Upper lobe of left lung (tissue), 6 donors: Measurements from ENCODE around the gene TRIP13. TPM values are rescaled to one million over a fixed set of nuclear protein-coding genes. Genes with fewer than 3 reads are reported as not detected.

ENCODE experiments used
- ATAC-seq, 2 donors: fragments of 200-7000 bp; cut with Tn5 transposase; one replicate each; pipeline ENCODE4 v1.9.1; 2022; ENCODE audit warnings: mild to moderate bottlenecking in 2 of 2, moderate library complexity in 2 of 2; ENCODE audit not compliant: low FRiP score in 2 of 2
- DNase-seq, 2 donors: peaks; one replicate each; pipeline ENCODE4 v3.0.0-alpha.2; 2019 to 2020
- H3K27ac ChIP-seq, 4 donors: fragments of 200-600 bp; sonication (generic); one replicate each; pipeline ENCODE4 v1.5.1; 2016 to 2019
- H3K27me3 ChIP-seq, 4 donors: fragments of 200-600 bp; sonication (generic); one replicate each; pipeline ENCODE4 v1.5.1; 2017 to 2019
- H3K36me3 ChIP-seq, 4 donors: fragments of 200-600 bp; sonication (generic); one replicate each; pipeline ENCODE4 v1.5.1; 2016 to 2019
- H3K4me1 ChIP-seq, 4 donors: fragments of 200-600 bp; sonication (generic); one replicate each; pipeline ENCODE4 v1.5.1; 2018 to 2019
- H3K4me3 ChIP-seq, 4 donors: fragments of 200-600 bp; sonication (generic); one replicate each; pipeline ENCODE4 v1.5.1; 2017 to 2019; ENCODE audit warnings: mild to moderate bottlenecking in 2 of 4, moderate library complexity in 1 of 4
- H3K9me3 ChIP-seq, 4 donors: fragments of 200-600 bp; sonication (generic); one replicate each; pipeline ENCODE4 v1.5.1; 2018 to 2019
- EP300 ChIP-seq, 4 donors: sonication (generic); formaldehyde crosslinking; IDR thresholded peaks; one replicate each; pipeline ENCODE4 v1.5.1; 2017; ENCODE audit warnings: antibody characterized with exemption in 4 of 4, control low read depth in 2 of 4
- POLR2A ChIP-seq, 4 donors: fragments of 450-650 bp; IDR thresholded peaks; one replicate each; pipeline ENCODE4 v1.5.1; 2016 to 2017; ENCODE audit warnings: antibody characterized with exemption in 4 of 4, mild to moderate bottlenecking in 2 of 4
- POLR2AphosphoS5 ChIP-seq, 2 donors: sonication (generic); formaldehyde crosslinking; IDR thresholded peaks; one replicate each; pipeline ENCODE4 v1.5.1; 2017; ENCODE audit warnings: antibody characterized with exemption in 2 of 2
- WGBS, 2 donors: methylation state at CpG; one replicate each; pipeline ENCODE4 v1.1.5; 2017 to 2018; 5-methylcytosine and 5-hydroxymethylcytosine counted together
- total RNA-seq, 6 donors: library from RNA; depleted of rRNA in 4 of 6; stranded (reverse); fragments of >200 nt in 4 of 6; gene quantifications; one replicate each; pipeline versions ENCODE4 v1.1.0 to v1.2.1, GENCODE V29; 2016 to 2021
- TF ChIP-seq, protein P1 (sequence below), 6 experiments: fragments of 450-650 bp in 4 of 6; fragments of 200-600 bp in 2 of 6; sonication (generic) in 2 of 6; IDR thresholded peaks; one replicate each; pipeline ENCODE4 v1.5.1; 2016 to 2019; ENCODE audit warnings: antibody characterized with exemption in 6 of 6
- donor health status: DM: no; HTN: no; CAD: no; lungs with moderate emphysema.
- donor health status: DM: no; HTN: yes; CAD: no; lungs with severe emphysema.

Gene TRIP13
- total RNA-seq, 6 donors from 2014 or later: 1.0 to 2.1 (median 1.5) TPM

DNA sequence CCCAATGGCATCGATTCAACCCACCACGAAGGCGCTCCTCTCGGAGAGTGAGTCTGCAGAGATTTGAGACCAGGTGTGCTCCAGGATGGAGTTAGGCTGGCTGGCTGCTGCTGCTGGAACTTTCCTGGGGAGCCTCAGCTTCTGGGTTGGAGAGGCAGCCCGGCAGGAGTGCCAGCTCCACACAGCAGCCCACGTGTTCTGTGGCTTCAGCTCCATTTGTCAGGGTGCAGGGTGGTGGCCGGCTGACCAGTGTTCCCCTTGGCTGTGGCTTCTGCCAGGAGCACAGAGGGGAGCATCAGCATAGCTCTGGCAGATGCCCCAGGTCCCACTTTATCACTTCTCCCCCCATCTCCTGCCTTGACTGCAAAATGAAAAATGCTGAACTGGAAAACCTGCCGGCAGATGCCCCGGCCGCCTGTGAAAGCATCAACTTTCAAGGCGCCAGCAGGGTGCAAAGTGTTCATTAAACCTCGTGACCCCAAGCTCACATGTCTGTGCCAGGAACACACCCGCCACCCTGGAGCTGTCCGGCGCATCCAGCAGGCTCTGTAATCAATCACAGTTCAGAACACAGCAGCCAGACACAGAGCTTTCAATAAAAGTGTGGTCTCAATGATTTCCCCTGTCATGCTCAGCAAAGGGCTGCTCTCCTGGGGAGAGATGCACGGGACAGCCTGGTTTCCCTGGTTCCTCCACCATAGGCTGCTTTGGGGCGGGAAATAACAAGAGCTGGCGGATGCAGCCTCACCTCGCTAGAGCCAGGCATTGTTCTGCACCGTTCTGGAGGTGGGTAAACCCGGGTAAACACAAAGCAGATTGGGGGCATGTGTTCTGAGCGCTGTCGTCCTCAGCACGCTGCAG is 53.2 kb downstream of the TRIP13 start:
- H3K36me3 ChIP-seq: no peaks in the 10 kb centered on the region
- no peaks in the 10 kb centered on the region for H3K9me3 ChIP-seq
- no peak for TF ChIP-seq POLR2A (IDR thresholded peaks at IDR 0.05)
- TF ChIP-seq, protein P1, sequence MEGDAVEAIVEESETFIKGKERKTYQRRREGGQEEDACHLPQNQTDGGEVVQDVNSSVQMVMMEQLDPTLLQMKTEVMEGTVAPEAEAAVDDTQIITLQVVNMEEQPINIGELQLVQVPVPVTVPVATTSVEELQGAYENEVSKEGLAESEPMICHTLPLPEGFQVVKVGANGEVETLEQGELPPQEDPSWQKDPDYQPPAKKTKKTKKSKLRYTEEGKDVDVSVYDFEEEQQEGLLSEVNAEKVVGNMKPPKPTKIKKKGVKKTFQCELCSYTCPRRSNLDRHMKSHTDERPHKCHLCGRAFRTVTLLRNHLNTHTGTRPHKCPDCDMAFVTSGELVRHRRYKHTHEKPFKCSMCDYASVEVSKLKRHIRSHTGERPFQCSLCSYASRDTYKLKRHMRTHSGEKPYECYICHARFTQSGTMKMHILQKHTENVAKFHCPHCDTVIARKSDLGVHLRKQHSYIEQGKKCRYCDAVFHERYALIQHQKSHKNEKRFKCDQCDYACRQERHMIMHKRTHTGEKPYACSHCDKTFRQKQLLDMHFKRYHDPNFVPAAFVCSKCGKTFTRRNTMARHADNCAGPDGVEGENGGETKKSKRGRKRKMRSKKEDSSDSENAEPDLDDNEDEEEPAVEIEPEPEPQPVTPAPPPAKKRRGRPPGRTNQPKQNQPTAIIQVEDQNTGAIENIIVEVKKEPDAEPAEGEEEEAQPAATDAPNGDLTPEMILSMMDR (IDR thresholded peaks at IDR 0.05): no peak
- no peak for TF ChIP-seq EP300 (IDR thresholded peaks at IDR 0.05)
- TF ChIP-seq POLR2AphosphoS5 (IDR thresholded peaks at IDR 0.05): no peak
- no peaks in the 10 kb centered on the region for H3K27me3 ChIP-seq
- peak in 1 of 2 donors; percentile 33 for ATAC-seq
- no peak overlapping the region for H3K27ac ChIP-seq
- DNase-seq: peak in 1 of 2 donors; percentile 38
- H3K4me3 ChIP-seq: no peak overlapping the region
- H3K4me1 ChIP-seq: peaks cover 0 to 6% (median 0%) of the 10 kb centered on the region in 4 donors
- WGBS, 2 donors: 37 to 61% methylated on average over 8 to 24 of the region's 24 CpGs

- WGBS, 2 donors: 80 to 91% methylated on average over 8 to 30 of the region's 30 CpGs
- Histone ChIP-seq H3K27ac (no peak overlapping the region), H3K36me3 (no peaks in the 10 kb centered on the region), H3K4me1 (peaks cover 0 to 6% (median 0%) of the 10 kb centered on the region in 4 donors), H3K9me3 (no peaks in the 10 kb centered on the region), H3K27me3 (no peaks in the 10 kb centered on the region), H3K4me3 (no peak overlapping the region)
- peak in 1 of 2 donors; percentile 49 for DNase-seq
- peak in 1 of 2 donors; percentile 17 for ATAC-seq
- TF ChIP-seq POLR2AphosphoS5 (IDR thresholded peaks at IDR 0.05): no peak
- TF ChIP-seq, protein P1 (IDR thresholded peaks at IDR 0.05): no peak
- TF ChIP-seq EP300 (IDR thresholded peaks at IDR 0.05): no peak
- no peak for TF ChIP-seq POLR2A (IDR thresholded peaks at IDR 0.05)
These were observed 54.3 kb downstream of the TRIP13 start for GRCh38 chr5:946720-947625.

- TF ChIP-seq EP300 (IDR thresholded peaks at IDR 0.05): no peak
- TF ChIP-seq POLR2AphosphoS5 (IDR thresholded peaks at IDR 0.05): no peak
- TF ChIP-seq, protein P1 (IDR thresholded peaks at IDR 0.05): no peak
- no peak for TF ChIP-seq POLR2A (IDR thresholded peaks at IDR 0.05)
- Histone ChIP-seq H3K27me3 (no peaks in the 10 kb centered on the region), H3K36me3 (no peaks in the 10 kb centered on the region), H3K9me3 (no peaks in the 10 kb centered on the region), H3K4me1 (peaks cover 0 to 6% (median 0%) of the 10 kb centered on the region in 4 donors), H3K4me3 (no peak overlapping the region), H3K27ac (no peak overlapping the region)
- ATAC-seq (no peak), DNase-seq (peak in 1 of 2 donors; percentile 38)
- 75% methylated on average over 16 to 19 of the region's 19 CpGs for whole genome bisulfite sequencing, 2 donors
These were observed 55.2 kb downstream of the TRIP13 start for GRCh38 chr5:947626-948471.

DNA sequence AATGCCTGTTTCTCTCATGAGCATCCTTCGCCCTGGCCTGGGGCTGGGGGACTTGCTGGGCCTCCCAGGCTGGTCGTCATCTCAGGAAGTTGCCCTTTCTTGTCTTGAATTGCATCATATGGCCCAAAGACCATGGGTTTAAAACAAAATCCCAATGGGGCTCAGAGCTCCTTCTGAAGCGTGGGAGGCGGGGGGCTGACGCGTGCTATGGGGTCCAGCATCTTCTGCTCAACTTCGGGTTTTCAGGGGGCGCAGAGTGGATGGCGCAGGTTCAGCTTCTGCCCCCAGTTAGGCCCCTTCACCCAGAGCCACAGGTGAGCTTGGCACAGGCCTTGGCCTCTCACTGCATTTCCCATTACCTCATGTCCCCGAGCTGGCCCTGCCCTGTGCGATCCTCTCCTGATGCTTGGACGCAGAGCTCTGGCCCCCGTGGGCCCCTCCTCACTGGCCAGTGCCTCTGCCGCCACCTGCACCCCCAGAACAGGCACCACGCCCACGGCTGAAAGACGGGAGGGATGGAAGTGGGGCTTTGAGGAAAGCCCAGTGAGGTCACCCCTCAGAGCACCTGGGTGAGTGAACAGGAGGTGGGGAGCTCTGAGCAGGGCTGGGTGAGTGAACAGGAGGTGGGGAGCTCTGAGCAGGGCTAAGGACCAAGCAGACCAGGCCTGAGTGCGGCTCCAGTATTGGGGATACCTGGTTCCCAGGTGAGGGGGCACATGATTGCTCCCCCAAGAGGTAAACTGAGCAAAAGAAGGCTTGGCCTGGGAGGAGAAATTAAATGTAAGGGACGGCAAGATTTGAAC is 56.0 kb downstream of the TRIP13 start:
- Histone ChIP-seq H3K4me3 (no peak overlapping the region), H3K27me3 (no peaks in the 10 kb centered on the region), H3K36me3 (no peaks in the 10 kb centered on the region), H3K9me3 (no peaks in the 10 kb centered on the region), H3K27ac (no peak overlapping the region), H3K4me1 (peaks cover 0 to 6% (median 0%) of the 10 kb centered on the region in 4 donors)
- WGBS, 2 donors: 88 to 89% methylated on average over 16 to 17 of the region's 19 CpGs
- ATAC-seq (no peak), DNase-seq (peak in 1 of 2 donors; percentile 54)
- TF ChIP-seq POLR2AphosphoS5 (IDR thresholded peaks at IDR 0.05): no peak
- TF ChIP-seq, protein P1 (IDR thresholded peaks at IDR 0.05): no peak
- TF ChIP-seq POLR2A (IDR thresholded peaks at IDR 0.05): no peak
- no peak for TF ChIP-seq EP300 (IDR thresholded peaks at IDR 0.05)
